SK-MEL-5 (cell line): ENCODE measurements around the gene KANSL3. TPM values are rescaled to one million over a fixed set of nuclear protein-coding genes. Genes with fewer than 3 reads are reported as not detected.
"Not testable (repeated sequence)": the region's sequence is repeated elsewhere in the genome, so short reads cannot be mapped to it uniquely, and the experiment has no call there.

ENCODE experiments used
- DNase-seq: peaks from one replicate; pipeline ENCODE4 v3.0.0-alpha.2; 2016; ENCODE audit warnings: low read depth, low spot score
- in situ Hi-C: cut with HindIII; loops from 2 replicates; pipeline ENCODE4 v1.10.0; 2016; ENCODE audit warnings: low sequenced_read_pairs, high pct_unique_total_duplicates, low pct_unique_long_range_greater_than_20kb
- total RNA-seq: library from RNA; depleted of rRNA; stranded (reverse); fragments of >200 nt; shearing (Covaris generic); gene quantifications from 2 replicates; pipeline ENCODE4 v1.2.3, GENCODE V29; 2014

KANSL3 gene
- total RNA-seq, 1 experiment from 2014 or later: 22.3 TPM

DNA sequence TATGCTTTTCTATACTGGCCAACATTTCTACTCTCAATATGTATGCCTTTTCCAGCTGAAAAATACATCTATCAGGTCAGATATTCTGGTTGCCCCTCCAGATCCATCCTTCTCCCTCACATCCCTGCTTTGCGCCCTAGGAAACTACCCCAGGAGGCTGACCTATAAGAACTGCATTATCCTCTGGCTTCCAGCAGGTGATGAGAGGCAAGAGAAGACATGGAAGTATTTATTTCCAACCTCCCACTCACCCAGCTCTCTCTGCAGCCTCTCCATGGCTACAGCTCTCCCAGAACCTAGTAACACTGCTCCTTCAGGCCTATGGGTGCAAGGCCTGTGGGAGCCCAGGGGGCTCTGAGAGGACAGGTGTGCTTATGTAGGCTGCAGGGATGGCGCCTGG, 58.7 kb downstream of the KANSL3 start:
- in situ Hi-C loops: no loop called here
- no peak for DNase-seq

DNA sequence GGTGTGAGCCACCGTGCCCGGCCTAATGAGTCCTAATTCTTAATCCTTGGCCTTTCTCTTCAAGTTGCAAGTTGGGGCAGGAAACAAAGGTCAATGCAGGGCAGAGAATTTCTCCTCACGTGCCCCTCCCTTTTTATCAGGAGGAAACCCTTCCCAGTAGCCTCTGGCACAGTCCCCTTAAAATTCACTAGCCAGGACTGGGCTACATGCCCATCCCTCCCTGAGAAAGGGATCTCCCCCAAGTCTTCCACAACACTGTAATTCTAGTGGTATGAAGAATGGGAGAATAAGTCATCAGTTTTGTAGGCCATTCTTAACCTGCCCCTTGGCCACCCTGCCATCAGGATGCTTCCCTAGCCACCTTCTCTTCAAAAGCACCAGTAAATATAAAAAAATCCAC, 59.4 kb downstream of the KANSL3 start:
- in situ Hi-C loops: no loop called here
- no peak for DNase-seq

GRCh38 chr2:96577501-96577900, 60.6 kb downstream of the KANSL3 start:
- DNase-seq: no peak
- in situ Hi-C loops: no loop called here

GRCh38 chr2:96575785-96576456, 62.2 kb downstream of the KANSL3 start:
- no peak for DNase-seq
- in situ Hi-C loops: no loop called here

DNA sequence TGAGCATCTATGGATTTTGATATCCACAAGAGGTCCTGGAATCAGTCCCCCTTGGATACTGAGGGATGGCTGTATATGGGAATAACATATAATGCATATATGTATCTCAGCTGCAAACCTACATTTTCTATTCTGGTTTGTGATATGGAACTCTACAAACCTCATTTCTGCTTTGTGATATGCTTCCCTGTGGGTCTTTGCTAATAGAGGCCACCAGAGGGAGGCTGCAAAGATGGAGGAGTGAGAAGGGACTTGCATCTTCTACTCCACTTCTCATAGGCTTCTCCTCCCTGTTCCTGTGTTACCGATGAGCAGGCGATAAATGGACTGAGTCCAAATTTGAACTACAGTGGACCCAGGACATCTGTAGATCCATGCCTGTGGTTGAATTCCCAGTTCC, 63.7 kb downstream of the KANSL3 start:
- in situ Hi-C loops: no loop called here
- DNase-seq: no peak

GRCh38 chr2:96568094-96568493, 70.0 kb downstream of the KANSL3 start:
- in situ Hi-C loops: no loop called here

DNA sequence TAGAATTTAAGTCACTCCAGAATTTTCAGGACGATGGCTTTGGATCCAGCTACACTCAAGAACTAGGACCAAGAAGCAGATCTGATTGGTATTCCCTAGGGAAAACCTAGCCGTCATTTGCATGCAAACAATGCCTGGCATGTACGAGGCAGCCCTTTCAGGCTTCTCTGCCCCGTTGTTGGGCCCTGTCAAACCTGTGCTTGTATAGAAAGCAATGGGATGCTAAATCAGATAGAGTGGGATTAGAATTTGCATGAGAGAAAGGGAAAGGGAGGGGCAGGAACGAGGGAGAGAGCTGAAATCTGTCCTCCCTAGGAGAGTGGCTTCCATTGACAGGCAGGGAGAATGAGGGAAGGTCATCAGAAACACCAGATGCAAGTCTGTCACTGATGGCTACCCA, 73.0 kb downstream of the KANSL3 start:
- in situ Hi-C loops: no loop called here
- no peak for DNase-seq

More at GRCh38 chr2:96568094-96568493, 70.0 kb downstream of the KANSL3 start:
- DNase-seq: no peak

- in situ Hi-C loops: no loop called here
- no peak for DNase-seq
Measured at GRCh38 chr2:96564563-96564962, 73.5 kb downstream of the KANSL3 start.

- no peak for DNase-seq
- in situ Hi-C loops: no loop called here
Measured at GRCh38 chr2:96564026-96564425, 74.1 kb downstream of the KANSL3 start.

DNA sequence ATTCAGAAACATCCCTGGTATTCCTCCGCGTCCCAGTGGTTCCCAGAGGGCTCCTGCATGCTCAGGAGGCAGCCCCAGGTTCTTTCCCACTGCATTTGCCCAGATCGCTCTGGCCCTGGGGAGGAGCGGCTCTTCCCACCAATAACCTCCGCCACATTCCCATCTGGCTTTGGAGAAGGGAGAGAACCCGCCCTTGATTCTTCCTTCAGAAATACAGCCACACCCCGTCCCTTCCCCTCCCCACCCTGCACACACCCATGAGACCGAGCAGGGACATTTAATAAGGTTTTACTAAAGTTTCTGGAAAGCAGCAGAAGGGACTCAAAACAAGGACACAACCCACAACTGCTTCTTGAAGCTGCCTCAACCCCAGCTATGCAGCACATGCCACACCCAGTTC, 79.6 kb downstream of the KANSL3 start:
- in situ Hi-C loops: no loop called here
- DNase-seq: no peak

DNA sequence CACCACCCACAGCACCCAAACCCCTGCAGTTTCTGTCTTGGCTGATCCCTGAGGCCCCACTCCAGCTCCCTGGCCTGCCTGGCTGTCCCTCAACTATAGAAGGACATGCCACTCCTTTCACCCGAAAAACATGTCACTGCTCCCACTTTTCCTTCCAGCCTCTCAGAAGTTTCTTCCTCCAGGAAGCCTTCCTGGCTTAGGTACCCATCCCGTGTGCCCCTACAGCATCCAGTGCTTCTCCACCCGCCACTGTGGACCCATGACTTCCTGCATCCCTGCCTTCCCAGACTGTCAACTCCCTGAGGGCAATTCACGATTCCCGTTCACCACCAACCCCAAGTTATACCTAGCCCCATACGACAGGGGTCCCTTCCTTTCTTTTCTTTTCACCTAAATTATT, 80.1 kb downstream of the KANSL3 start:
- DNase-seq: no peak
- in situ Hi-C loops: no loop called here

DNA sequence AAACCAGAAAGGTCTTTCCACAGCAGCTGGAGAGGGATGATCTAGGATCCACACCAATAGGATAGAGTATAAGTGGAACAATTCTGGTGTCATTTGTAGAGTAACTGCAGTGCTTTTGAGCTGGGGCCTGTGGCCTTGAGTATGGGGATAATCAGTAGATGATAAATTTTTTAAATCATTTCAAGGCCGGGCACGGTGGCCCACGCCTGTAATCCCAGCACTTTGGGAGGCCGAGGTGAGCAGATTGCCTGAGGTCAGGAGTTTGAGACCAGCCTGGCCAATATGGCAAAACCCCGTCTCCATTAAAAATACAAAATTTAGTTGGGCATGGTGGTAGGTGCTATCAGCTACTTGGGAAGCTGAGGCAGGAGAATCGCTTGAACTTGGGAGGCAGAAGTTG, 80.7 kb downstream of the KANSL3 start:
- DNase-seq, in situ Hi-C loops: not testable (repeated sequence)

GRCh38 chr2:96556441-96557330, 81.4 kb downstream of the KANSL3 start:
- in situ Hi-C loops: no loop called here
- DNase-seq: no peak

DNA sequence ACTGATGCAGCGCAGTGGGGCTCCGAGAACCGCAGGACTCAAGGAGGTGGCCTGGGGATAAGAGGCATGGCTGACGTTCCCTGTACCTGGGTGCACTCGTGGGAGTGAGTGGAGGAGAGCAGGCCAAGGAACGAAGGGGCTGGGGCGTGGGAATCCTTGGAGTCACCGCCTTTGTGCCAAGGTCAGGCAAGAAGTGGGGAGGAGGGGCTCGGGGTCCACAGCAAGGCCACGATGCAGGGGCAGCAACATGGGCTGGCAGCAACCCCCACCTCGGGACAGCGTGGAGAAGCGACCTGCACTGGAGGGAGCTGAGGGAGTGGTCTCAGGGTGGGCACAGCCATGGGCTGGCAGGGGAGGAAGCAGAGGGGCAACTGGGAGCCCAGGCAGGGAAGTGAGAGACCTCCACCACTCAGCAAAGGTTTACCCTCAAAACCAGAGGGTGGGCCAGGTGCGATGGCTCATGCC, 82.9 kb downstream of the KANSL3 start:
- in situ Hi-C loops: no loop called here
- no peak for DNase-seq

DNA sequence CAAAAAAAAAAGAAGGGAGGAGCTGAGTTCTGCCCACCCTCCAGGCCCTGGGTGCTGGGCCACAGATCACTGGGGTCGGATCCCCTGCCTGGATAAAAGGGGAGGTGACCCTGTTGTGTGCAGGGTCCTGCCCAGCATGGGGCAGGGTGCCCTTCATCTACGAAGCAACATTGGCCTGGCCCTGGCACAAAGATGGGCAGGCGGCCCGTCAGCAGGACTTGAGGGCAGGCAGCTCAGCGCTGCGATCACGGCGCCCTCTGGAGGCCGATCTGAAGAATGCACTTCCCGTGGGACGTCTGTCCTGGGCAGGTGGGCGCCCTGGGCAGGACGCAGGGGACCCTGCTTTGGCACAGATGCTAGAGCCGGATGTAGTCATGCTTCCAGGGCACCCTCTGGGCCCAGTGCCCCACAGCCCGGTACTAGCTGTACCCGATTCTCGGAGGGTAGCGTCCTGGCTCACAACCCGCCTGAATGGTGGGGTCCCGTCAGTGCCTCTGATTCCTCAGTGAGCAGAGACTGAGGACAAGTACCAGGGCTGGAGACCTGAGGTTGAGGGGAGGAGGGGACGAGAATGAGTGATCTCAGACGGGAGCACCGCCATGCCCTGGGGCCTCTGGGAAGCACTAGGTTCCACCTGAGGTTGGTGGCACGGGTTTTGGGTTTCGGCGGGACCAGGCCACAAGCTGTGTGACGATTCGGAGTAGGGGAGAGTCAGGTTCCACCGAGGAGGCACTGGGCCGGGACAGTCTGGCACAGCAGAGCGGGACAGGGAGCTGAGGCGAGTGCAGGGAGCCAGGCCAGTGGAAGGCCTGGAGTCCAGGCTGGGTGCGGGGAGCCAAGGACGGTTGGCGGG, 83.6 kb downstream of the KANSL3 start:
- in situ Hi-C loops: no loop called here

DNA sequence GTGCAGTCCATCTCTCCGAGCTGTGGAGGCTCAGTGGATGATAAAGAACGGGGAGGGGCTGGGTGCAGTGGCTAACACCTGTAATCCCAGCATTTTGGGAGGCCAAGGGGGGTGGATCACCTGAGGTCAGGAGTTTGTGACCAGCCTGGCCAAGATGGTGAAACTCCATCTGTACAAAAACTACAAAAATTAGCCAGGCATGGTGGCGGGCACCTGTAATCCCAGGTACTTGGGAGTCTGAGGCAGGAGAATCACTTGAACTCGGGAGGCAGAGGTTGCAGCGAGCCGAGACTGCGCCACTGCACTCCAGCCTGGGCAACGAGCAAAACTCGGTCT, 84.2 kb downstream of the KANSL3 start:
- in situ Hi-C loops, DNase-seq: not testable (repeated sequence)

More for the DNA sequence above, 83.6 kb downstream of the KANSL3 start:
- peak; percentile 64 for DNase-seq

DNA sequence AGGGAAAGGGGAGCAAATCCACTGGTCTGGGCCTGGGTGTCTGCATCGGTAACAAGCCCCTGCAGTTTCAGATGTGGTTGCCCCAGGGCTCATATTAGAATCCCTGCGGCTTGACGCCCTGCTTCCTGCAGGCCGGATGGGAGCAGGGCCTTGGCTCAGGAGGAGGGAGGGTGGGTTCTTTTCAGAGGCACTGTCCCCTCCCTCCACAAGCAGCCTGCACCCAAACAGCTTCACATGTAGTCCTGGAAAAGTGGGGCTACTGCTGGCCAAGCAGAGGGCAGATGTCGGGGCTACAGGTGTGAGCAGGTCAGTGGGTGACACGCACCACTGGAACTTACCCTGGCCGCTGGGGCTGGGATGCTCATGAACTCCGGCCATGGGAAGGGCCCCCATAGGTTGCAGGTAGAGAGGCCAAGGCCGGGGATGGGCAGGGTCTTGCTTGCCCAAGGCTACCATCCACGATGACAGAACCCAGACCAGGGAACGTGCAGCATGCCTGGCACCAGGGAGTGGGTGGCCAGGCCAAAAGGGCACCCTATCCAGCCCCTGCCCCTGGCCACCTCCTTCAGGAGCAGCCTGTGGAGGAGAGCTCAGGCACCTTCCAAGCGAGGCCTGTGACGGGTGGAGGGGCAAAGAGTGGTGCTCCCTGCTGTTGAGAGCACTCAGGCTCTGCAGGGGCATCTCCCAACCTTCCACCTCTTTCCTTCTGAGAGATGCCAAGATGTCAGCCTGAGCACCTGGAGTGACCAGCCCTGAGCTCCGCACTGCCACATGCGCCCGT, 84.7 kb downstream of the KANSL3 start:
- in situ Hi-C loops: no loop called here

More for the DNA sequence above, 84.7 kb downstream of the KANSL3 start:
- no peak for DNase-seq
